ENCODE measurements around the gene ANGEL1.

ANGEL1 gene

GRCh38 chr14:76741074-76741473 lies 71.6 kb downstream of the ANGEL1 start:
- peaks cover 0 to 4% of the 10 kb centered on the region in 2 donors for H3K36me3 ChIP-seq (ENCODE audit: control insufficient read depth in 1 of 2, insufficient read depth in 2 of 2, low read length in 2 of 2)
- H3K27me3 ChIP-seq (ENCODE audit: low read depth, low read length) = no peaks in the 10 kb centered on the region
- H3K9me3 ChIP-seq (ENCODE audit: control insufficient read depth in 1 of 2, low read length in 2 of 2) = peaks cover 14 to 23% of the 10 kb centered on the region in 2 donors
- H3K4me3 ChIP-seq (ENCODE audit: low read depth in 1 of 2, low read length in 2 of 2) = no peak overlapping the region
- H3K27ac ChIP-seq (ENCODE audit: low read length) = no peak overlapping the region
- no peaks in the 10 kb centered on the region for H3K4me1 ChIP-seq (ENCODE audit: control insufficient read depth in 1 of 2, insufficient read depth in 2 of 2, low read length in 2 of 2)
